ENCODE data around the gene GLMP. TPM values are rescaled to one million over a fixed set of nuclear protein-coding genes. Genes with fewer than 3 reads are reported as not detected.

GLMP gene
- polyA plus RNA-seq, 1 donor from 2014 or later = 3.3 TPM

GRCh38 chr1:156303241-156303640 lies 7.8 kb upstream of the GLMP start:
- no peak overlapping the region for H3K4me2 ChIP-seq (ENCODE audit: low read length)
- no peak overlapping the region for H3K4me3 ChIP-seq (ENCODE audit: low read length)
- no peaks in the 10 kb centered on the region for H3K9me3 ChIP-seq (ENCODE audit: low read length)
- no peaks in the 10 kb centered on the region for H3F3A ChIP-seq (ENCODE audit: insufficient read depth, low read length, poor library complexity, severe bottlenecking)
- no peak overlapping the region for H3K27ac ChIP-seq (ENCODE audit: low read length)
- H4K20me1 ChIP-seq (ENCODE audit: insufficient read depth) = no peaks in the 10 kb centered on the region
- H3K36me3 ChIP-seq (ENCODE audit: insufficient read depth, low read length) = no peaks in the 10 kb centered on the region
- no peak overlapping the region for H3K9ac ChIP-seq (ENCODE audit: low read length)
- H3K9me2 ChIP-seq (ENCODE audit: insufficient read depth, low read length) = no peaks in the 10 kb centered on the region
- no peak overlapping the region for H2AFZ ChIP-seq (ENCODE audit: low read depth, low read length)
- no peaks in the 10 kb centered on the region for H3K27me3 ChIP-seq (ENCODE audit: insufficient read depth, low read depth, low read length)
- TF ChIP-seq REST (IDR thresholded peaks at IDR 0.05; ENCODE audit: borderline replicate concordance) = no peak
- TF ChIP-seq RAD21 (conservative IDR thresholded peaks at IDR 0.05) = no peak
- no peak for TF ChIP-seq CTCF (IDR thresholded peaks at IDR 0.05; ENCODE audit: poor library complexity, severe bottlenecking)
- TF ChIP-seq SMC3 (conservative IDR thresholded peaks at IDR 0.05; ENCODE audit: poor library complexity) = no peak
- TF ChIP-seq POLR2AphosphoS5 (IDR thresholded peaks at IDR 0.05) = no peak
- no peak for TF ChIP-seq MXI1 (conservative IDR thresholded peaks at IDR 0.05; ENCODE audit: poor library complexity, severe bottlenecking)
- TF ChIP-seq TAF1 (IDR thresholded peaks at IDR 0.05; ENCODE audit: low read depth) = no peak
- TF ChIP-seq EP300 (conservative IDR thresholded peaks at IDR 0.05; ENCODE audit: poor library complexity, severe bottlenecking) = no peak
- TF ChIP-seq EZH2 (IDR thresholded peaks at IDR 0.05; ENCODE audit: borderline replicate concordance, insufficient read depth, low read length, poor library complexity, severe bottlenecking) = no peak
- no peaks in the 10 kb centered on the region for H3K79me2 ChIP-seq (replicated peaks; ENCODE audit: insufficient read depth, low read length)

GRCh38 chr1:156298852-156299357 lies 3.4 kb upstream of the GLMP start, which contains the start of gene VHLL:
VHLL (minus strand) TSS chr1:156299307; CDS start chr1:156299189, 118 bp downstream.
- no peaks in the 10 kb centered on the region for H3F3A ChIP-seq (ENCODE audit: insufficient read depth, low read length, poor library complexity, severe bottlenecking)
- H3K27me3 ChIP-seq (ENCODE audit: insufficient read depth, low read depth, low read length) = no peaks in the 10 kb centered on the region
- H4K20me1 ChIP-seq (ENCODE audit: insufficient read depth) = no peaks in the 10 kb centered on the region
- no peaks in the 10 kb centered on the region for H3K9me3 ChIP-seq (ENCODE audit: low read length)
- H2AFZ ChIP-seq (ENCODE audit: low read depth, low read length) = no peak within 1 kb of the TSS
- no peak within 1 kb of the TSS for H3K4me3 ChIP-seq (ENCODE audit: low read length)
- H3K9me2 ChIP-seq (ENCODE audit: insufficient read depth, low read length) = no peaks in the 10 kb centered on the region
- H3K4me2 ChIP-seq (ENCODE audit: low read length) = no peak within 1 kb of the TSS
- H3K36me3 ChIP-seq (ENCODE audit: insufficient read depth, low read length) = no peaks in the 10 kb centered on the region
- H3K79me2 ChIP-seq (replicated peaks; ENCODE audit: insufficient read depth, low read length) = no peaks in the 10 kb centered on the region
- H3K9ac ChIP-seq (ENCODE audit: low read length) = no peak within 1 kb of the TSS
- no peak within 1 kb of the TSS for H3K27ac ChIP-seq (ENCODE audit: low read length)
- TF ChIP-seq REST (IDR thresholded peaks at IDR 0.05; ENCODE audit: borderline replicate concordance) = no peak
- no peak for TF ChIP-seq POLR2AphosphoS5 (IDR thresholded peaks at IDR 0.05)
- TF ChIP-seq RAD21 (conservative IDR thresholded peaks at IDR 0.05) = no peak
- no peak for TF ChIP-seq SMC3 (conservative IDR thresholded peaks at IDR 0.05; ENCODE audit: poor library complexity)
- no peak for TF ChIP-seq CTCF (IDR thresholded peaks at IDR 0.05; ENCODE audit: poor library complexity, severe bottlenecking)
